SKM-1 treated with dmso at 0.1 percent for 144 hours (cell line): ENCODE measurements around the gene TMEM171.
A peak's percentile ranks its signal among the peaks of the same experiment; 100 is the strongest.

ENCODE experiments used
- DNase-seq: peaks from one replicate; lab custom pipeline; 2025; ENCODE audit not compliant: unreplicated experiment; lab: John Stamatoyannopoulos, UW

Gene TMEM171

GRCh38 chr5:73151766-73152410, 31.5 kb downstream of the TMEM171 start:
- no peak for DNase-seq

GRCh38 chr5:73152411-73153388, 32.3 kb downstream of the TMEM171 start:
- DNase-seq, result no peak

DNA sequence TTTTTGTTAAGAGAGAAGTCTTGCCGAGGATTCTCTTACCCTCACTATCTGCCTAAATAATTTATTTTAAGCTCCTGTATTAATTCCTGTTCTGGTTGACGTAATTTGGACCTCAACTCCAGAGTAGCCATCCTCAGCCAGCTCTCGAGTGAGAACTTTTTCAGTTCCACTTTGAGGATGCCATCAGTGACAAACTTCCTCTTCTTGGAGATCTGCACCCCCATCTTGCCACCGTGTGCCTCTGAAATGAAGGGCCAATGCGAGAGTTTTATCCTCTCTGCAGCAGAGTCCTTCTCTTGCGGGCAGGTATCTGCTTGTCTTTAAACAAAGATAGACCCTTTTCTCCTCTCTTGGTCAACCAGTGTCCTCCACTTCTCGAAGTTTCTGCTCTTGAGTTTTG, 33.1 kb downstream of the TMEM171 start:
- no peak for DNase-seq

GRCh38 chr5:73154208-73155006, 34.0 kb downstream of the TMEM171 start:
- DNase-seq, result no peak

GRCh38 chr5:73155271-73156222, 35.2 kb downstream of the TMEM171 start:
- no peak for DNase-seq

GRCh38 chr5:73157414-73158303, 37.3 kb downstream of the TMEM171 start:
- DNase-seq, result no peak

GRCh38 chr5:73158313-73158712, 37.9 kb downstream of the TMEM171 start:
- no peak for DNase-seq

- no peak for DNase-seq
These were observed 39.9 kb downstream of the TMEM171 start for GRCh38 chr5:73160239-73160671.

- peak; percentile 8 for DNase-seq
These were observed 50.1 kb downstream of the TMEM171 start for GRCh38 chr5:73170522-73170921.

- DNase-seq, result no peak
These were observed 51.1 kb downstream of the TMEM171 start for GRCh38 chr5:73171495-73171894.

GRCh38 chr5:73172951-73173350, 52.6 kb downstream of the TMEM171 start, which contains the start of gene TMEM174:
Gene TMEM174, plus strand, starts transcription at chr5:73173193. Its CDS starts 51 bp downstream, at chr5:73173244.
- no peak for DNase-seq

DNA sequence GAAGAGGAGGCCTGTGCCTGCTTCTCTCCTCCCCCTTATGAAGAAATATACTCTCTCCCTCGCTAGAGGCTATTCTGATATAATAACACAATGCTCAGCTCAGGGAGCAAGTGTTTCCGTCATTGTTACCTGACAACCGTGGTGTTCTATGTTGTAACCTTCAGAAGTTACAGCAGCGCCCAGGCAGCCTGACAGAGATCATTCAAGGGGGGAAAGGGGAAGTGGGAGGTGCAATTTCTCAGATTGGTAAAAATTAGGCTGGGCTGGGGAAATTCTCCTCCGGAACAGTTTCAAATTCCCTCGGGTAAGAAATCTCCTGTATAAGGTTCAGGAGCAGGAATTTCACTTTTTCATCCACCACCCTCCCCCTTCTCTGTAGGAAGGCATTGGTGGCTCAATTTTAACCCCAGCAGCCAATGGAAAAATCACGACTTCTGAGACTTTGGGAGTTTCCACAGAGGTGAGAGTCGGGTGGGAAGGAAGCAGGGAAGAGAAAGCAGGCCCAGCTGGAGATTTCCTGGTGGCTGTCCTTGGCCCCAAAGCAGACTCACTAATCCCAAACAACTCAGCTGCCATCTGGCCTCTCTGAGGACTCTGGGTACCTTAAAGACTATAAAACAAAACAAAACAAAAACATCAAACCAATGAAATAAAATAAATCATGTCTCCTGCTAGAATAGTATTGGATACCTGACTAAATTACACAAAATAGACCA, 53.9 kb downstream of the TMEM171 start:
- no peak for DNase-seq

DNA sequence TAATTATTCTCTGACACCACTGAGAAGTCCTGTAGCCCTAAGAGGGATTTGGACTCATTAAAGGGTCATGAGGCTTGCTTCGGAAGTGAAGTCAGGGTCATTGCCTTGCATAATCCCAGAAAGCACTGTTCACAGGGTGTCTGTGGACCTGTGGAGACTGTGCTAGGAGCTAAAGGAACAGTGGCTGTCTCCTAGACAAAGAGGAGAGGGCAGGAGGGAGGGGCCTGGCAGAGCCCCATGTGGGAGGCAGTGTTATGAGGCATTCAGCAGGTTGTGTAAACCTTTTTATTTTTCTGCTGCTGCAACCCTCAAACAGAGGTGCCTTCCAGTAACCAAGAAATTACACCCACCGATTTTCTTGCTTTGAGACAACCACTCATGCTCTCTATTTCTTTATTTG, 55.9 kb downstream of the TMEM171 start:
- no peak for DNase-seq

DNA sequence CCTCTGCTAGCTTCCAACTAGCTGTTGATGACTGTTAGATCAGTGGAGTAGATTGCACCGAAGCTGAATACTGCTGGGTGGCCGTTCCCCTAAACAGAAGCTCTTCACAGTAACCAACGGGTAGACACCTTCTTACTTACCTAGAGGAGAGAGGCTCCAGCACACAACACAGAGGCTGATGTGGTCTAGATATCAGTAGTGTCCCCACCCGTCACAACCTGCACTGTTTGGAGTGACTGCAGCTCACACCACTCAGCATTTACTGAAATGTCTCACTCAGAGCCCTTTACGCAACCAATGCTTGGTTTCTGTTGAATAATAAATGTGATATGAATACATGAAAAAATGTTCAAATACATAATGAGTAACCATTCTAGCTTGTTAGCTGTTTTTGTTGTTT, 57.9 kb downstream of the TMEM171 start:
- DNase-seq, result no peak

- no peak for DNase-seq
These were observed 59.4 kb downstream of the TMEM171 start for GRCh38 chr5:73179730-73180129.

- no peak for DNase-seq
These were observed 60.2 kb downstream of the TMEM171 start for GRCh38 chr5:73180566-73180965.
